OCI-LY1 (cell line): ENCODE results near the gene ZNF438.

Experiments
- EZH2 ChIP-seq: fragments of 200-600 bp; sonication (generic), shearing (Covaris generic); IDR thresholded peaks from 2 replicates; pipeline ENCODE4 v1.8.0; 2017; ENCODE audit warnings: borderline replicate concordance, mixed run types, mild to moderate bottlenecking, antibody characterized with exemption, low read length, moderate library complexity, mixed read lengths
- TF ChIP-seq, protein P1 (sequence below): fragments of 200-600 bp; sonication (generic), shearing (Covaris generic); IDR thresholded peaks from 2 replicates; pipeline ENCODE4 v1.5.1; 2017; ENCODE audit warnings: mild to moderate bottlenecking, antibody characterized with exemption, low read length, moderate library complexity, mixed read lengths

DNA sequence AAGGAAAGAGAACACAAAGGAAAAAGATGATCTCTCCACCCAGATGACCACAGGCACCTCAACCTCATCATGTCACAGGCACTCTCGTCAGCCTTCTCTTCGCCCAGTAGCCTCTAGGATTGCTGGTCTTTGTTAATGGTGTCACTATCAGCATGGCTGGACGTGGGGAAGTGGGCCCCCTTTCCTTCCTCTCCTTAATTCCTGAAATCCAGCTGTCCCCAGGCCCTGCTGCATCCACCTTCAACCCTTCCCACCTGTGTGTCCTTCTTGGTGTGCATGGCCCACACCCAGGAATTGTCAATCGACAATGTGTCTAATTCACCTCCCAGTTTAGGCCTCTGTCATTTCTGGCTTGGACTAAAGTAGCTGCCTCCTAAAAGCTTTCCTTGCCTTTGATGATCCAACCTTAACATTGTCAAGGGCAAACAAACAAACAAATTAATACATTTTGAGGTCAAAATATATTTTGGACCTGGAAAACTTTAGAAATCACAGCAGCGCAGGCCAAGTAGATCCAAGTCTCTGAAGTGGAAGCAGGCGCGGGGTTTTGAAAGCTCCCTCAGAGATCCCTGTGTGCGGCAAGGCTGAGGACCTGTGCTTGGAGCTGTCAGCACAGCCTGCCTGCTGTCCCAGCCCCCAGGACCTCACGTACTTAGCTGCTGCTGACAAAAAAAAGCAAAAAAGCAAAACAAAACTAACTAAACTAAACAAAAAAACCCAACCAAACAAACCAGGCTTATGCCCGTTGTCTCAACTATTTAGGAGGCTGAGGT is 208.8 kb downstream of the ZNF438 start:
- TF ChIP-seq, protein P1, sequence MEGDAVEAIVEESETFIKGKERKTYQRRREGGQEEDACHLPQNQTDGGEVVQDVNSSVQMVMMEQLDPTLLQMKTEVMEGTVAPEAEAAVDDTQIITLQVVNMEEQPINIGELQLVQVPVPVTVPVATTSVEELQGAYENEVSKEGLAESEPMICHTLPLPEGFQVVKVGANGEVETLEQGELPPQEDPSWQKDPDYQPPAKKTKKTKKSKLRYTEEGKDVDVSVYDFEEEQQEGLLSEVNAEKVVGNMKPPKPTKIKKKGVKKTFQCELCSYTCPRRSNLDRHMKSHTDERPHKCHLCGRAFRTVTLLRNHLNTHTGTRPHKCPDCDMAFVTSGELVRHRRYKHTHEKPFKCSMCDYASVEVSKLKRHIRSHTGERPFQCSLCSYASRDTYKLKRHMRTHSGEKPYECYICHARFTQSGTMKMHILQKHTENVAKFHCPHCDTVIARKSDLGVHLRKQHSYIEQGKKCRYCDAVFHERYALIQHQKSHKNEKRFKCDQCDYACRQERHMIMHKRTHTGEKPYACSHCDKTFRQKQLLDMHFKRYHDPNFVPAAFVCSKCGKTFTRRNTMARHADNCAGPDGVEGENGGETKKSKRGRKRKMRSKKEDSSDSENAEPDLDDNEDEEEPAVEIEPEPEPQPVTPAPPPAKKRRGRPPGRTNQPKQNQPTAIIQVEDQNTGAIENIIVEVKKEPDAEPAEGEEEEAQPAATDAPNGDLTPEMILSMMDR = no peak
- no peak for TF ChIP-seq EZH2
